Right cardiac atrium (tissue), 5 donors: ENCODE results near the gene RAB24. TPM values are rescaled to one million over a fixed set of nuclear protein-coding genes. Genes with fewer than 3 reads are reported as not detected.

Experiments used
- ATAC-seq, 2 donors: fragments of 200-7000 bp; cut with Tn5 transposase; one replicate each; pipeline versions ENCODE4 v1.8.0 to v1.9.1; 2020; ENCODE audit warnings: moderate library complexity in 2 of 2, mild to moderate bottlenecking in 1 of 2
- DNase-seq, 3 donors: peaks; one replicate each; pipeline ENCODE4 v3.0.0-alpha.2; 2020
- H3K27ac ChIP-seq: one replicate; pipeline ENCODE4 v1.5.1; 2013; ENCODE audit warnings: mild to moderate bottlenecking, low read length, control low read depth, moderate library complexity
- H3K27me3 ChIP-seq: one replicate; pipeline ENCODE4 v1.6.1; 2013; ENCODE audit not compliant: control insufficient read depth, insufficient read depth
- H3K4me1 ChIP-seq: one replicate; pipeline ENCODE4 v1.6.1; 2013; ENCODE audit warnings: low read length; ENCODE audit not compliant: control insufficient read depth, insufficient read depth
- H3K4me3 ChIP-seq: one replicate; pipeline ENCODE4 v1.5.1; 2013; ENCODE audit warnings: low read length, control low read depth
- H3K9me3 ChIP-seq: one replicate; pipeline ENCODE4 v1.6.1; 2013; ENCODE audit warnings: low read length; ENCODE audit not compliant: control insufficient read depth
- WGBS: extraction: QIAGEN DNeasy Blood & Tissue Kit; methylation state at CpG from one replicate; pipeline ENCODE4 v1.1.7; 2013; 5-methylcytosine and 5-hydroxymethylcytosine counted together
- intact Hi-C, 4 donors: fragments of 100-400 bp; cut with DNase I; formaldehyde crosslinking; loops; one replicate each; pipeline versions ENCODE4 v1.11.0 to v1.14.0; 2022 to 2023
- polyA plus RNA-seq: library from polyadenylated mRNA; stranded (reverse); fragments of 200-250 nt; gene quantifications from one replicate; pipeline ENCODE4 v1.2.3, GENCODE V29; 2013
- total RNA-seq, 4 donors: library from RNA; stranded (reverse); fragmentation: NEBNext Ultra II Directional; extraction: Animal tissue kit (Norgen Biotek cat#: 25700); gene quantifications; one replicate each; pipeline ENCODE4 v1.2.1, GENCODE V29; 2021
- donor health status: healthy with polysubstance abuse.
- donor health status: DM: no; HTN: yes; CAD: no.
- donor health status: DM: no; HTN: no; CAD: no.
- donor health status: DM: no; HTN: yes; CAD: no; lungs with severe emphysema.
- donor health status: DM: yes; HTN: yes; CAD: no.

RAB24 gene
- total and polyA plus RNA-seq, 5 donors = 15.0 to 28.6 (median 21.2) TPM

DNA sequence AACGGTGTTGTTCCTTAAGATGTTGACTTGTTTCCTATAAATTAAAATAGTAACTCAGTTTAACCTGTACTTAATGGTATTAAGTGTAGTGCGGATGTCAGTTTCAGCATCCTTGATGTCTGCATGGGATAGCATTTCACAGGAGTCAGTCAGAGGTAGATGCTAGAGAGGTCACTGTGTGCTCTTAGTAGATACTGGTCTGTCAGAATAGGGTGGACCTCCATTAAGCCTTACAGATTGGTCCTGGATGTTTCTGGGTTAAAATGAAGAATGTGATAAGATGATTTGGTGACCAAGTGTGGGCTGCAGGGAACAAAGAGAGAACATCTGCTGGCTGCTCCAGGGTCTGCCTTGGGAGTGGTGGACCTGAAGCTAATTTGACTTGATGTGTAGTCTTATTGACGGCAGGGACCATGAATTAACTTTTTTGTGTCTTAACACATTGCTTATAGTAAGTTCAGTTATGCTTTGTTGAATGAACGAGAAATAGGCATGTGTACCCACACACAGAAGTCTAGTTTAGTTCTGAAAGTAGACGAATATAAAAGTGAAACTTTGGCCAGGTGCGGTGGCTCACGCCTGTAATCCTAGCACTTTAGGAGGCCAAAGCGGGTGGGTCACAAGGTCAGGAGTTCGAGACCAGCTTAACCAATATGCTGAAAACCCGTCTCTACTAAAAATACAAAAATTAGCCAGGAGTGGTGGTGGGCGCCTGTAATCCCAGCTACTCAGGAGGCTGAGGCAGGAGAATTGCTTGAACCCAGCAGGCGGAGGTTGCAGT, 12.5 kb downstream of the RAB24 start:
- H3K27ac ChIP-seq = no peak overlapping the region
- WGBS = 96% methylated on average over 12 of the region's 12 CpGs
- peaks cover 1% of the 10 kb centered on the region for H3K4me1 ChIP-seq
- ATAC-seq (no peak), DNase-seq (no peak)
- no peak overlapping the region for H3K4me3 ChIP-seq
- H3K27me3 ChIP-seq = no peaks in the 10 kb centered on the region
- intact Hi-C loops = no loop called here
- no peaks in the 10 kb centered on the region for H3K9me3 ChIP-seq

DNA sequence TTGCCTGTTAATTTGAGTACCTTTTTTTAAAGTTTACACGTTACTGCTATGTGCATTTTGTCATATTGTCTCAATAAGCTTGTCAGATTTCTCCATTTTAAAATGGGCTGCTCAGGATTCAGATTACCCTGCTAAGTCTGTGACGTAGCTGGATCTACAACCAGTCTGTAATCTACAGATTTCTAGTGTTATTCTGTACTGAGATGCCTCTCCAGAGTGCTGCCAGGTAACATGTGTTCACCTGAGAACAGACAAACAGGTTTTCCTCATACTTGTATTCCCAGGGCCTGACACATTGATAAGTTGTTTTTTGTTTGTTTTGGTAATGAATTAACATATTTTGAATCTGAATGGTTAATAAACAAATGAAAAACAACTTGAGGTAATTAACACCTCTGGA, 15.3 kb downstream of the RAB24 start:
- Histone ChIP-seq H3K9me3 (no peaks in the 10 kb centered on the region), H3K4me1 (no peaks in the 10 kb centered on the region), H3K27me3 (no peaks in the 10 kb centered on the region), H3K27ac (no peak overlapping the region), H3K4me3 (no peak overlapping the region)
- 90% methylated on average over 2 of the region's 2 CpGs for WGBS
- DNase-seq (no peak), ATAC-seq (no peak)
- intact Hi-C loops = no loop called here

DNA sequence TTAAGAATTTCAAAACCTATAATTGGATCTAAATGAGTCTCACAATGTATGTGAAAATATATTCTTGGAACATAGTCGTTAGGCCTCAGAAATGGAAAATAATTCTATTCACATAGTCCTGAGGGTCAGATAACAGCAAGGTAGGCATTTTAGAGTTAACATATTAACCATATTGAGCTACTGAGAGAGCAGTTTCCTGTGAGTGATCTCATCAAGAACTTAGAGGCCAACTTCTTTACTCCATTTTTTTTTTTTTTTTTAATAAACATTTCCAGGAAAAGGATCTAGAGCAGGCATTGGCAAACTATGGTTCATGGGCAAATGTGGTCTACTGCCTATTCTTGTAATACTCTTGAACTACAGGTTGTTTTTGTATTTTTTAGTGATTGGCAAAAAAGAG, 26.6 kb downstream of the RAB24 start:
- intact Hi-C loops = no loop called here
- Histone ChIP-seq H3K4me3 (no peak overlapping the region), H3K27me3 (no peaks in the 10 kb centered on the region), H3K9me3 (no peaks in the 10 kb centered on the region), H3K27ac (no peak overlapping the region), H3K4me1 (no peaks in the 10 kb centered on the region)
- ATAC-seq (no peak), DNase-seq (no peak)
- 41% methylated on average over 1 of the region's 1 CpG for WGBS

DNA sequence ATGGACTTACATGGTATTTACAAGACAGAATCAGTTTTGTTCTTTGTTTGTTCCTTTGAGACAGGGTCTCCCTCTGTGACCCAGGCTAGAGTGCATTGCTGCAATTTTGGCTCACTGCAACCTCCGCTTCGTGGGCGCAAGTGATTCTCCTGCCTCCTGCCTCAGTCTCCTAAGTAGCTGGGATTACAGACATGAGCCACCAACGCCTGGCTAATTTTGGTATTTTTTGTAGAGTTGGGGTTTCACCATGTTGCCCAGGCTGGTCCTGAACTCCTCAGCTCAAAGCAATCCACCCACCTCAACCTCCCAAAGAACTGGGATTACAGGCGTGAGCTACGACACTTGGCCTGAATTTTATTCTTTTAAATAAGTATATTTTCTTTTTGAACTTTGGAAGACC, 27.6 kb downstream of the RAB24 start:
- DNase-seq = no peak
- Histone ChIP-seq H3K4me3 (no peak overlapping the region), H3K27me3 (no peaks in the 10 kb centered on the region), H3K27ac (no peak overlapping the region), H3K4me1 (no peaks in the 10 kb centered on the region), H3K9me3 (no peaks in the 10 kb centered on the region)
- no peak for ATAC-seq
- WGBS = 94% methylated on average over 6 of the region's 6 CpGs
- intact Hi-C loops = no loop called here

DNA sequence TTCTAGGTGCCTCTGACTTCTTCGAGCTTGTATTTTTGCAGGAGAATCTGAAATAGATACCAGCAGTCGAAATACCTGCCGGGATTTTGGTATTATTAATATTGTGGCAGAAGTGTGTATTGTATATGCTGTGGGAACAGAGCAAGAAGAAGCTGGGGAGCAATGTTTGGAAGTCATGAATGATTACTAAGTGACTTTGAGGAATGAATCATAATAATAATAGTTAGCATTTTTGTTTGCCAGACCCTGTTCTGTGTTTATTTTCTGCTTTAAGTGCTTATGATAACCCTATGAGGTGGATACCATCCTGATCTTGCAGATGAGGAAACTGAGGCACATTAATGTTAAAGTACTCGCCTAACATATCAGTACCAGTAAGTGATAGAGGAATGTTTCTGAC, 32.4 kb downstream of the RAB24 start:
- H3K4me1 ChIP-seq = no peaks in the 10 kb centered on the region
- H3K9me3 ChIP-seq = no peaks in the 10 kb centered on the region
- no peak overlapping the region for H3K27ac ChIP-seq
- H3K27me3 ChIP-seq = no peaks in the 10 kb centered on the region
- 96% methylated on average over 4 of the region's 4 CpGs for WGBS
- intact Hi-C loops = no loop called here
- ATAC-seq = no peak
- no peak for DNase-seq
- H3K4me3 ChIP-seq = no peak overlapping the region

DNA sequence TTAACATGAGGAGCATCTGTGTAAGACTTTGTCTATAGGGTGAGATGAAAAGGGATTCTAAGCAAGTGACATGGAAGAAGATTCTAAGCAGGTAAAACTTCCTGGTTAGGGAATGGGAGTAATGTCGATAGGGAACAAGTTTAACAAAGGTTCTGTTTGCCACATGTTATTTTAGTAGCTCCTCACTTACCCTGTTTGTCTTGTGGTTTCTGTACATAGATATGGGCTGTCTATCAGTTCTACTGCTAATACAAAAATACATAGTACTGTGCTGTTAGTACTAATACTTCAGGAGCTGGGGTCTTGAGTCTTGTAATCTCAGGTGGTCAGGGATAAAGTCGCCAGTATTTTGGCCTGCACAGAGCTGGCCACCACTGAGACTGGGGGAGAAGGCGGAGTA, 32.9 kb downstream of the RAB24 start:
- ATAC-seq (no peak), DNase-seq (no peak)
- no peaks in the 10 kb centered on the region for H3K27me3 ChIP-seq
- no peaks in the 10 kb centered on the region for H3K4me1 ChIP-seq
- WGBS = 91% methylated on average over 3 of the region's 3 CpGs
- no peak overlapping the region for H3K4me3 ChIP-seq
- H3K9me3 ChIP-seq = no peaks in the 10 kb centered on the region
- intact Hi-C loops = no loop called here
- no peak overlapping the region for H3K27ac ChIP-seq

DNA sequence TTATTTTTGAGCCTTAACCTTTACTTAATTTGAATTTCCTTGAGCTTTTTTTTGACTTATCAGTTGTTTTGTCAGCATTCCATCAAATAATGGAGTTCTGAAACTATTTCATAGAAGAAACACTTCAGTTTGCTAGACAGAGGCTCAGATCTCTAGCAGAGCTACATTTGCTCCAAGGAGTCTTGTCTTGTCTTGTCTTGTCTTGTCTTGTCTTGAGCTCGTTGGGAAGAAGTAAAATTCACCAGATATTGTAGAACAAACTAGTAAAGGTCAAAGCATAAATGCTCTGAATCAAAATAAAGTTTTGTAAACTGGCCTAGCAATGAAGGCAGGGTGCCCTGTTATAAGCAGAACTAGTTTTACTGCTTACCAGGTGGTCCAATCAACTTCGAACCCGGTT, 33.5 kb downstream of the RAB24 start:
- Histone ChIP-seq H3K27ac (no peak overlapping the region), H3K4me1 (no peaks in the 10 kb centered on the region), H3K27me3 (no peaks in the 10 kb centered on the region), H3K9me3 (no peaks in the 10 kb centered on the region), H3K4me3 (no peak overlapping the region)
- intact Hi-C loops = no loop called here
- WGBS = 95% methylated on average over 3 of the region's 3 CpGs
- DNase-seq (no peak), ATAC-seq (no peak)

DNA sequence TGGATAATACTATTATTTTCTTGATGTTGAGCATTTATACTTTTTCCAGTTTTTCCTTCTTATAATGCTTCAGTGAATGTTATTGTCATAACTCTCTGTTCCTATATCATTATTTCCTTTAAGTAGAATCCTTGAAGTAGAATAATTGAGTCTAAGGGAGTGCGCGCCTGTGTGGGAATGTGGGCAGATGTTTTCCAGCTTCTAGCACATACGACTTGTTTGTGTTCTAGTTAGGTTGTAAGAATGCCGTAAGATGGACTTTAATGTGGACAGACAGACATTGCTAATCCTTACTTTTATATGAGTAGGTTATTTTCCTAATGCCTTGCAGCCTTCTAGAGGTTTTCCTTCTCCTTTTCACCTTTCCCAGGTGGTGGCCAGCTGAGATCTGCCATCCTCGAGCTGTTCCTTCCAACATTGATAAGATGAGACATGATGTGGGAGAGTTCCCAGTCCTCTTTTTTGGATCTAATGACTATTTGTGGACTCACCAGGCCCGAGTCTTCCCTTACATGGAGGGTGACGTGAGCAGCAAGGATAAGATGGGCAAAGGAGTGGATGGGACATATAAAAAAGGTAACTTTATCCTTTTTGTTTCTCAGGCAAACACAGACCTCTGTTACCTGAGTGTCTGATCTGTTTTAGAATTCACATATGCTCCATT, 34.2 kb downstream of the RAB24 start:
- Histone ChIP-seq H3K4me1 (no peaks in the 10 kb centered on the region), H3K4me3 (no peak overlapping the region), H3K9me3 (no peaks in the 10 kb centered on the region), H3K27me3 (no peaks in the 10 kb centered on the region), H3K27ac (no peak overlapping the region)
- DNase-seq = no peak
- ATAC-seq = no peak
- intact Hi-C loops = no loop called here
- WGBS = 92% methylated on average over 7 of the region's 7 CpGs

DNA sequence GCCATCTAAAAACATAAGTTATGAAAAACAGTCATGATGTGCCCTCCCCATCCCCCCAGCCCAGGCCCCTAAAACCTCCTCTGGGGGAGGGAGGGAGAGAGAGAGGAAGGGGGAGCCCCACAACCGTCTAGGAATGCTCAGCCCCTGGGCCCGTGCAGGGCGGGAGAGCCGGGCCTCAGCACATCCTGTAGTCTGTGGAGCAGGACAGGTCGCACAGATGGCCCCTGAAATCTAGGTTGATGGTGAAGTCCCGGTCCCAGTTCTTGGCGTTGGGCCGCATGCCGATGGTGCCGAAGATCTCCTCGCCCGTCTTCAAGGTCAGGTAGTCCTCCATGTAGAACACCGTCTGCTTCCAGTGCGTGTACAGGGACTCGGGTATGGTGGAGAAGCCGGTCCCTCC, 38.1 kb downstream of the RAB24 start:
- H3K4me1 ChIP-seq = no peaks in the 10 kb centered on the region
- intact Hi-C loops = no loop called here
- no peaks in the 10 kb centered on the region for H3K9me3 ChIP-seq
- no peaks in the 10 kb centered on the region for H3K27me3 ChIP-seq
- 94% methylated on average over 16 of the region's 16 CpGs for WGBS
- H3K27ac ChIP-seq = no peak overlapping the region
- peak in 1 of 3 donors; percentile 54 for DNase-seq
- H3K4me3 ChIP-seq = no peak overlapping the region
- ATAC-seq = peak; percentile 19 to 44

DNA sequence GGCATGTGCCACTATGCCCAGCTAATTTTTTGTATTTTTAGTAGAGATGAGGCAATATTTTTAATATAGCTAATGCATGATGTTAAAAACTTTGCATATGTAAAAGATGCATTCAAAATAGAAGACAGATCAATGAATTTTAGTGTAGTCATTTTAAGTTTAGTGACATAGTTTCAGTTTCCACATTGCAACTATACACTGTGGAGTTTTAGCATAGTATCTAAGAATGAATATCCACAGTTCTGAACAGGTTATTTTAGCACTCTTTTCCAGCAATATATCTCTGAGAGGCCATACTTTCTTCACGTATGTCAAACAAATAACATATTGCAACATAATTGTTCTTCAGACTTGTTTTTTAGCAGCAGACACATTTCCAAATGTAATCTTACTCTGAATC, 39.3 kb downstream of the RAB24 start:
- Histone ChIP-seq H3K27me3 (no peaks in the 10 kb centered on the region), H3K9me3 (no peaks in the 10 kb centered on the region), H3K4me3 (no peak overlapping the region), H3K27ac (no peak overlapping the region), H3K4me1 (no peaks in the 10 kb centered on the region)
- no peak for DNase-seq
- intact Hi-C loops = no loop called here
- 89% methylated on average over 1 of the region's 1 CpG for WGBS
- ATAC-seq = no peak

DNA sequence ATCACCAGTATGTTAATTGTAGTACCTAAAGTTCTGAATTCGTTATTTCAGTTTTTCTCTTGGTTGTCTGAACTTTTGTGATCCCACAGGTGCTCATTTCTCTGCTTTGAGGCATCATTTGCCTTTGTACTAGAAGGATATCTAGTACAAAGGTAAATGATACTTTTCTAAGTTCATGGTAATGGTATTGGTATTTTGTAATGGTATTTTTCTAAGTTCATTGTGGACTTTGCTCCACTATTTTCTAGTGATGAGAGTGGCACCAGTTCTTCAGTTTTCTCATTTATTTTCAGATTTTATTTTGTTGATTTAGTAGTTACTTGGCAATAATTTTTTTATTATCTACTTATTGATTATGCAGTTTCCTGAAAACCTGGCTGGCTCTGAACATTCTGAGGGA, 42.0 kb downstream of the RAB24 start:
- ATAC-seq (no peak), DNase-seq (no peak)
- Histone ChIP-seq H3K27ac (no peak overlapping the region), H3K4me3 (no peak overlapping the region), H3K4me1 (no peaks in the 10 kb centered on the region), H3K9me3 (no peaks in the 10 kb centered on the region), H3K27me3 (no peaks in the 10 kb centered on the region)
- intact Hi-C loops = no loop called here
- 93% methylated on average over 1 of the region's 1 CpG for WGBS
